PC-3 (cell line): ENCODE data around the gene ARID1A. TPM values are rescaled to one million over a fixed set of nuclear protein-coding genes. Genes with fewer than 3 reads are reported as not detected.

Experiments used
- ATAC-seq: fragments of 200-7000 bp; cut with Tn5 transposase; 2 replicates; pipeline ENCODE4 v1.9.1; 2020; ENCODE audit warnings: mild to moderate bottlenecking, moderate library complexity
- BruUV-seq: library from RNA; stranded (reverse); fragments of 400-500 nt; replicated peaks from 2 replicates; lab custom pipeline; 2021; lab: Mats Ljungman, UMichigan
- CTCF ChIA-PET: fragments of 300-600 bp; sonication (Branson Sonifier 250); formaldehyde crosslinking; loops from one replicate; lab custom pipeline; 2022; ENCODE audit warnings: antibody characterized with exemption; lab: Charles Lee
- POLR2A ChIA-PET: fragments of 300-600 bp; sonication (Branson Sonifier 250); formaldehyde crosslinking; loops from one replicate; lab custom pipeline; 2022; ENCODE audit warnings: antibody characterized with exemption; ENCODE audit not compliant: unreplicated experiment; lab: Charles Lee
- DNase-seq: peaks from one replicate; pipeline ENCODE4 v3.0.0-alpha.2; 2015
- H2AFZ ChIP-seq: fragments of 300-600 bp; sonication (generic); 2 replicates; pipeline ENCODE4 v1.6.0; 2016; ENCODE audit warnings: antibody characterized with exemption, low read length
- H3F3A ChIP-seq: fragments of 300-600 bp; sonication (generic); one replicate; pipeline ENCODE4 v1.6.0; 2017; ENCODE audit warnings: antibody characterized with exemption, low read length, control low read depth, mild to moderate bottlenecking; ENCODE audit not compliant: unreplicated experiment
- H3K27ac ChIP-seq: fragments of 300-600 bp; sonication (generic); 2 replicates; pipeline ENCODE4 v1.5.1; 2016; ENCODE audit warnings: mild to moderate bottlenecking, low read length
- H3K27me3 ChIP-seq: fragments of 300-600 bp; sonication (generic); 2 replicates; pipeline ENCODE4 v1.6.1; 2016; ENCODE audit warnings: low read length, mixed read lengths
- H3K36me3 ChIP-seq: fragments of 300-600 bp; sonication (generic); 2 replicates; pipeline ENCODE4 v1.6.1; 2016; ENCODE audit warnings: low read depth, mixed run types, low read length, mixed read lengths
- H3K4me1 ChIP-seq: fragments of 300-600 bp; sonication (generic); 2 replicates; pipeline ENCODE4 v1.5.1; 2016; ENCODE audit warnings: low read length; ENCODE audit not compliant: insufficient read depth
- H3K4me2 ChIP-seq: fragments of 300-600 bp; sonication (generic); 2 replicates; pipeline ENCODE4 v1.6.0; 2016; ENCODE audit warnings: low read length
- H3K4me3 ChIP-seq: fragments of 300-600 bp; sonication (generic); 2 replicates; pipeline ENCODE4 v1.5.1; 2016; ENCODE audit warnings: mild to moderate bottlenecking, low read length, mixed read lengths
- H3K79me2 ChIP-seq: fragments of 300-600 bp; sonication (generic); 2 replicates; pipeline ENCODE4 v1.6.1; 2017; ENCODE audit warnings: low read length, mixed read lengths
- H3K9ac ChIP-seq: fragments of 300-600 bp; sonication (generic); 2 replicates; pipeline ENCODE4 v1.6.0; 2016; ENCODE audit warnings: mild to moderate bottlenecking, low read length
- H3K9me2 ChIP-seq: fragments of 300-600 bp; sonication (generic); replicated peaks from 2 replicates; pipeline ENCODE4 v1.6.1; 2016; ENCODE audit warnings: mixed run types, low read length, mixed read lengths
- H3K9me3 ChIP-seq: fragments of 300-600 bp; sonication (generic); 2 replicates; pipeline ENCODE4 v1.6.1; 2016; ENCODE audit warnings: low read length, mixed read lengths
- H4K20me1 ChIP-seq: fragments of 300-600 bp; sonication (generic); 2 replicates; pipeline ENCODE4 v1.6.1; 2016; ENCODE audit warnings: low read length, mixed read lengths
- CTCF ChIP-seq: fragments of 300-600 bp; sonication (generic); conservative IDR thresholded peaks from 2 replicates; pipeline ENCODE4 v1.5.1; 2017; ENCODE audit warnings: antibody characterized with exemption, low read depth, mild to moderate bottlenecking, low read length
- EZH2 ChIP-seq: fragments of 300-600 bp; sonication (generic); IDR thresholded peaks from one replicate; pipeline ENCODE4 v1.6.1; 2017; ENCODE audit warnings: antibody characterized with exemption, mild to moderate bottlenecking, low read length; ENCODE audit not compliant: unreplicated experiment
- EZH2phosphoT487 ChIP-seq: fragments of 300-600 bp; sonication (generic); IDR thresholded peaks from 2 replicates; pipeline ENCODE4 v1.6.1; 2018; ENCODE audit warnings: mild to moderate bottlenecking, antibody characterized with exemption, low read length, borderline replicate concordance
- intact Hi-C: fragments of 100-400 bp; cut with micrococcal nuclease; formaldehyde crosslinking; loops from 2 replicates; pipeline ENCODE4 v1.9.0; 2023
- total RNA-seq: library from RNA; depleted of rRNA; stranded (reverse); fragments of >200 nt; gene quantifications from 2 replicates; pipeline ENCODE4 v1.2.3, GENCODE V29; 2014

Gene ARID1A
- total RNA-seq, 1 experiment from 2014 or later = 43.8 TPM

GRCh38 chr1:26745191-26745590 lies 49.4 kb downstream of the ARID1A start:
- intact Hi-C loops = no loop called here
- H3K9me2 ChIP-seq = no peaks in the 10 kb centered on the region
- ChIA-PET POLR2A (no interaction called here), CTCF (no interaction called here)
- no peak overlapping the region for H2AFZ ChIP-seq
- H3K27ac ChIP-seq = peak overlapping the region; percentile 50; the same call in 1 of the 2 replicates
- BruUV-seq = no TSS peak
- H3K27me3 ChIP-seq = no peaks in the 10 kb centered on the region
- no peaks in the 10 kb centered on the region for H3K9me3 ChIP-seq
- H3K9ac ChIP-seq = no peak overlapping the region
- TF ChIP-seq EZH2 (no peak), EZH2phosphoT487 (no peak), CTCF (no peak)
- peaks cover 87% of the 10 kb centered on the region for H3K79me2 ChIP-seq
- no peak for DNase-seq
- peaks cover 16% of the 10 kb centered on the region for H3K4me1 ChIP-seq
- H3K4me3 ChIP-seq = no peak overlapping the region
- H3F3A ChIP-seq = no peaks in the 10 kb centered on the region
- H3K4me2 ChIP-seq = no peak overlapping the region
- no peak for ATAC-seq
- no peaks in the 10 kb centered on the region for H4K20me1 ChIP-seq
- peaks cover 72% of the 10 kb centered on the region for H3K36me3 ChIP-seq

GRCh38 chr1:26747048-26747447 lies 51.2 kb downstream of the ARID1A start:
- H3K36me3 ChIP-seq = peaks cover 54% of the 10 kb centered on the region
- H3K9me2 ChIP-seq = no peaks in the 10 kb centered on the region
- no peak overlapping the region for H3K4me2 ChIP-seq
- H2AFZ ChIP-seq = no peak overlapping the region
- DNase-seq (no peak), ATAC-seq (no peak)
- peaks cover 18% of the 10 kb centered on the region for H3K4me1 ChIP-seq
- intact Hi-C loops = no loop called here
- POLR2A ChIA-PET = no interaction called here
- no TSS peak for BruUV-seq
- H3K27ac ChIP-seq = no peak overlapping the region
- no peaks in the 10 kb centered on the region for H3K9me3 ChIP-seq
- no peak overlapping the region for H3K4me3 ChIP-seq
- H3K27me3 ChIP-seq = no peaks in the 10 kb centered on the region
- no peak overlapping the region for H3K9ac ChIP-seq
- TF ChIP-seq CTCF = no peak
- no peak for TF ChIP-seq EZH2
- no peak for TF ChIP-seq EZH2phosphoT487
- H4K20me1 ChIP-seq = no peaks in the 10 kb centered on the region
- peaks cover 87% of the 10 kb centered on the region for H3K79me2 ChIP-seq
- H3F3A ChIP-seq = no peaks in the 10 kb centered on the region
- CTCF ChIA-PET = no interaction called here

GRCh38 chr1:26748351-26748750 lies 52.5 kb downstream of the ARID1A start:
- Histone ChIP-seq H3K4me1 (peaks cover 31% of the 10 kb centered on the region), H3K27ac (no peak overlapping the region), H3F3A (peaks cover 2% of the 10 kb centered on the region), H4K20me1 (no peaks in the 10 kb centered on the region), H3K36me3 (peaks cover 55% of the 10 kb centered on the region), H3K4me2 (no peak overlapping the region), H3K27me3 (no peaks in the 10 kb centered on the region), H3K9me3 (no peaks in the 10 kb centered on the region), H3K9me2 (no peaks in the 10 kb centered on the region), H3K9ac (no peak overlapping the region), H2AFZ (no peak overlapping the region), H3K79me2 (peaks cover 88% of the 10 kb centered on the region), H3K4me3 (no peak overlapping the region)
- CTCF ChIA-PET = no interaction called here
- no peak for ATAC-seq
- POLR2A ChIA-PET = no interaction called here
- intact Hi-C loops = no loop called here
- BruUV-seq = no TSS peak
- TF ChIP-seq CTCF (no peak), EZH2 (no peak), EZH2phosphoT487 (no peak)
- no peak for DNase-seq
